ENCODE measurements around the gene KIF13A.
"Not testable (repeated sequence)": the region's sequence is repeated elsewhere in the genome, so short reads cannot be mapped to it uniquely, and the experiment has no call there.

Gene KIF13A

GRCh38 chr6:17998003-17998402 lies 10.6 kb upstream of the KIF13A start:
- DNase-seq: no peak

- DNase-seq: no peak
Measured at GRCh38 chr6:17995414-17995813, 8.0 kb upstream of the KIF13A start.

- DNase-seq: no peak
Measured at GRCh38 chr6:17994019-17994418, 6.6 kb upstream of the KIF13A start.

- no peak for DNase-seq
Measured at GRCh38 chr6:17988422-17988944, 1.0 kb upstream of the KIF13A start.

GRCh38 chr6:17987697-17988421 lies 424 bp upstream of the KIF13A start:
- DNase-seq: peak; percentile 16

- no peak for DNase-seq
Measured at GRCh38 chr6:17986656-17987446, 584 bp downstream of the KIF13A start.

GRCh38 chr6:17985934-17986655 lies 1.3 kb downstream of the KIF13A start:
- DNase-seq: no peak

GRCh38 chr6:17984812-17985670 lies 2.4 kb downstream of the KIF13A start:
- no peak for DNase-seq

GRCh38 chr6:17984399-17984798 lies 3.0 kb downstream of the KIF13A start:
- no peak for DNase-seq

GRCh38 chr6:17983730-17984129 lies 3.7 kb downstream of the KIF13A start:
- no peak for DNase-seq

GRCh38 chr6:17980329-17980728 lies 7.1 kb downstream of the KIF13A start:
- no peak for DNase-seq

GRCh38 chr6:17979479-17979878 lies 8.0 kb downstream of the KIF13A start:
- DNase-seq: no peak

GRCh38 chr6:17976258-17976657 lies 11.2 kb downstream of the KIF13A start:
- DNase-seq: not testable (repeated sequence)

GRCh38 chr6:17974570-17975368 lies 12.7 kb downstream of the KIF13A start:
- no peak for DNase-seq

GRCh38 chr6:17972978-17973622 lies 14.3 kb downstream of the KIF13A start:
- no peak for DNase-seq

- no peak for DNase-seq
Measured at GRCh38 chr6:17972074-17972952, 15.1 kb downstream of the KIF13A start.

GRCh38 chr6:17971128-17972073 lies 16.0 kb downstream of the KIF13A start:
- no peak for DNase-seq

- no peak for DNase-seq
Measured at GRCh38 chr6:17968876-17969275, 18.6 kb downstream of the KIF13A start.

Measured in activated CD4-positive, alpha-beta T cell treated with anti-CD3 and anti-CD28 coated beads for 4 hours (primary cell).